Right ventricle myocardium inferior (tissue), 1 donor: ENCODE data around the gene SLF2. TPM values are rescaled to one million over a fixed set of nuclear protein-coding genes. Genes with fewer than 3 reads are reported as not detected.
A peak's percentile ranks its signal among the peaks of the same experiment; 100 is the strongest.

ENCODE experiments used
- ATAC-seq: fragments of 200-7000 bp; cut with Tn5 transposase; one replicate; pipeline ENCODE4 v1.9.1; 2020; ENCODE audit warnings: mild to moderate bottlenecking, moderate library complexity
- DNase-seq: peaks from one replicate; pipeline ENCODE4 v3.0.0; 2021; ENCODE audit errors: missing footprints
- intact Hi-C: fragments of 100-400 bp; cut with DNase I; formaldehyde crosslinking; loops from one replicate; pipeline ENCODE4 v1.11.0; 2022
- total RNA-seq: library from RNA; stranded (reverse); fragmentation: NEBNext Ultra II Directional; extraction: Animal tissue kit (Norgen Biotek cat#: 25700); gene quantifications from one replicate; pipeline ENCODE4 v1.2.1, GENCODE V29; 2021
- donor health status: DM: no; HTN: yes; CAD: no; lungs with severe emphysema.

Gene SLF2
- total RNA-seq, 1 donor from 2014 or later = 17.0 TPM

DNA sequence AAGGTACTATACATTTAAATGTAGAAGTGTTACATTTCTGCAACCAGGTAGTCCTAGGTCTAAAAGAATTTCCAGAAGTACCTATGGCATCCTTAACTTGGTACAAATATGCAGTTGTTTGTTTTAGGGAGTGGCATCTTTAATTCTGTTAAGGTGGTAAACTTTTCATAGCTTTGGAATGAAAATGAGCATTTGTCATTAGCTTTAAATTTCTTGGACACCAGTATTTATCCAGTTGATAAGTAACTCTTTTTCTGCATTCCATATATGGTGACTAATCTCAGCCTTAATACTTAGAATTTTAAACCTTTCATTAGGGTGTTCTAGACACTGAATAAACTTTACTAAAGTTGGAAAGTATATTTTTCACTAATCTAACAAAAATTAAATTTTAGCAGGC, 10.8 kb downstream of the SLF2 start:
- ATAC-seq (no peak), DNase-seq (no peak)
- intact Hi-C loops = no loop called here

- no peak for DNase-seq
- intact Hi-C loops = no loop called here
- no peak for ATAC-seq
Observed at GRCh38 chr10:100927266-100927665, 14.5 kb downstream of the SLF2 start.

GRCh38 chr10:100928039-100928438, 15.3 kb downstream of the SLF2 start:
- no peak for DNase-seq
- no peak for ATAC-seq
- intact Hi-C loops = no loop called here

DNA sequence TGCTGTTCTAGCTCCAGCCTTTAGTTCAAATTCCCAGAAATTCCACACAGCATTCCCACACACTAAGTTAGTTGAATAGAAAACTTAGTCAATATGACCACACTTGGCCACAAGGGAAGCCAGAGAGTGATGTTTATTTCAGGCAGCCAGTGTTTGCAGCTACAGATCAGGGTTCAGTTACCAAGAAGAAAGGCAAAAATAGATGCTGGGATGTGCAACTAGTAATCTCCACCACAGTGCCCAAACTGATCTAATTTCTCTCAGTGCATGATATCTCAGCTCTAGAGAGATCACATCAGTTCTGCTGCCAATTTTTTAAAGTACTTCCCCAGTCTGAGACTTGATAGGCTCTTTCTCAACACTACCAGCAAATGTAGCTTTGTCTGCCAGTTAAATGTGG, 17.6 kb downstream of the SLF2 start:
- no peak for DNase-seq
- ATAC-seq = no peak
- intact Hi-C loops = no loop called here

GRCh38 chr10:100934084-100934659, 21.4 kb downstream of the SLF2 start:
- no peak for DNase-seq
- intact Hi-C loops = no loop called here
- no peak for ATAC-seq

DNA sequence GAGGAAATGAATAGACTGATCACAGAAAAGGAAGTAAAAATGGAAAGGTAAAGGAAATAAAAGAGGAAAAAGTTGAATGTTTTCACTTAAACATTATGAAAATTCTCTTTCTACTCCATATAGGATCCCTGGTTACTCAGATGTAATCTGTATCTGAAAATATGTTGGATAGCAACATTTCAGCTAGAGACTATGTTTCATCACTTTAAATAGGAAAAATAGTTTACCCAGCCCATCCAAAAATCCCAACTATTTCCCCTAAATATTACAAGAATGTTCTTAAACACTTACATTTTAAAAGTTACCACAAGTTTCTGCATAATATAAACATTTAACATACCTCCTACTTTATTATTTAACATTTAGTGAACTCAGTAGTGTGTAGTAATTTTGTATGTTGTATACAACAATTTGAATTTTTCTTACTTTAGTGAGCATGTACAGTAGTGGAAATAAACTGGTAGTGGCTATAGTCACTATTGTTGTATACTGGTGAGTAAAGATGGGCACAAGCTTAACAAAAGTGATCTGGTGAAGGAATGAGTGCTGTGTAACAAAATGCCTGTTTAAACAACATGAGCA, 27.1 kb downstream of the SLF2 start:
- ATAC-seq (no peak), DNase-seq (no peak)
- intact Hi-C loops = no loop called here

- intact Hi-C loops = no loop called here
- ATAC-seq (no peak), DNase-seq (no peak)
Observed at GRCh38 chr10:100942229-100942628, 29.5 kb downstream of the SLF2 start.

GRCh38 chr10:100943508-100943907, 30.7 kb downstream of the SLF2 start:
- intact Hi-C loops = no loop called here
- DNase-seq (no peak), ATAC-seq (no peak)

- ATAC-seq = no peak
- no peak for DNase-seq
- intact Hi-C loops = no loop called here
Observed at GRCh38 chr10:100945754-100946153, 33.0 kb downstream of the SLF2 start.

DNA sequence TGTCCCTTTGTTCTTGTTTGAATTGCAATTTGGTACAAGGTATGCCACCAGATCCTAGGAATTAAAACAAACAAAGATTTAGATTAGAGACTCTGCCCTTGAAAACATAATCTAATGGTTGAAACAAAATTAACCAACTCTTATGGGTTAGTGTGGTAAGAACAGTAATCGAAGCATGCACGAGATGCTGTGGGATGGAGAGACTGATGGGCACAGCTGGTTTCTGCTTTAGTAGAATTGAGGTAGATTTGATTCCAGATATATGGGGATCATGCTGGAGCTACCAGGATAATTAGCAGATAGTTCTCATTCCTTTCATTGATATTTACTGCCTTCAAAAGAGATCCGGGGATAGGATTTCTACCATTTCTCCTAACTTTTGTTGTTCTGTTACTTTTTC, 36.2 kb downstream of the SLF2 start:
- intact Hi-C loops = no loop called here
- no peak for DNase-seq
- ATAC-seq = no peak

DNA sequence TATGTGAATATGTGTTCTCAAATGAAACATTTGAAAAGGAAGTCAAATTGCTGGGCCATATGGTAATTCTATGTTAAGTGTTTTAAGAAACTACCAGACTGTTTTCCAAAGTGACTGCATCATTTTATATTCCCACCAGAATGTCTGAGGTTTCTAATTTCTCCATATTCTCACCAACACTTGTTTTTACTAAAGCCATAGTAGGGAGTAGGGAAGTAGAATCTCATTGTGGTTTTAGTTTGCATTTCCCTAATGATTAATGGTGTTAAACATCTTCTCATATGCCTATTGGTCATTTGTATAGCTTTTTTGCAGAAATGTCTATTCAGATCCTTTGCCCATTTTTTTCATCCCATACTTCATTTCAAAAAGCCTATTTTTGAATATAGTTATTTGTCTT, 47.5 kb downstream of the SLF2 start:
- ATAC-seq (no peak), DNase-seq (no peak)
- intact Hi-C loops = no loop called here

- ATAC-seq (no peak), DNase-seq (no peak)
- intact Hi-C loops = no loop called here
Observed at GRCh38 chr10:100962351-100963080, 49.8 kb downstream of the SLF2 start.

- intact Hi-C loops = no loop called here
- DNase-seq (no peak), ATAC-seq (no peak)
Observed at GRCh38 chr10:100963826-100964225, 51.1 kb downstream of the SLF2 start.

DNA sequence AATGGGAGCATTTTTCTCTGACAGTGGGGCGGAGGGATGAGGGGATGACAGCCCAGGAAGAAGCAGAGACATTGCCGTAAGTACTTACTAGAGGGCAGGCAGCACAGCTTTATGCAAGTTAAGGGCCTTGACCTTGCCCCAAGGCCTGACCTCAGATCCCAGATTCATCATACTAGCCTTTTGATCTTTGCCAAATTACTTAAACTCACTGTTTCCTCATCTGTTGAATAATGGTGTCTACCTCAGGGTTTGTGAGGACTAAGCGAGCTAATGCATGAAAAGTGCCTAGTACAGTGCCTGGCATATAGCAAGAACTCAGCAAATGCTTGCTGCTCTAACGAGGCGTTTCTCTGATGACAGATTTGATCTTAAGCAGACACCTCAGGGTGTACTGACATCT, 53.1 kb downstream of the SLF2 start:
- no peak for ATAC-seq
- DNase-seq = no peak
- intact Hi-C loops = no loop called here

GRCh38 chr10:100966887-100967286, 54.1 kb downstream of the SLF2 start:
- intact Hi-C loops = no loop called here
- DNase-seq (no peak), ATAC-seq (no peak)

DNA sequence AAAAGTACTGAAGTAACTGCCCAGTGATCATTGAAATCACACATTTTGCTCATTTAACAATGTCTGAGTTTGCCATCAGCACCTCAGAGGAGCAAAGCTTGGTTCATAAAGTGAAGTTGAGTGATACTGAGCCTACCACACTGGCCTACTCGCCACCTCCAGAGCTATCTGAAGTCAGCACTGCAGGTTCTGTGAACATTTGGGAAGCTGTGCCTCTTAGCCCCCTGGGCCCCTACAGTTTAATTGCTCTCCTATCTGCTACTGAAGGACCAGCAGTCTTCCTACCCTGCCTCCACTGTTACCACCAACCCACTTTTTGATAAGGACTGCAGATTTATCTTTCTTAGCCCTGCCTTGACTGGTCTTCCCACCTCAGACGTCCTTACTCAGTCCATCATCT, 54.6 kb downstream of the SLF2 start:
- no peak for ATAC-seq
- intact Hi-C loops = no loop called here
- no peak for DNase-seq

DNA sequence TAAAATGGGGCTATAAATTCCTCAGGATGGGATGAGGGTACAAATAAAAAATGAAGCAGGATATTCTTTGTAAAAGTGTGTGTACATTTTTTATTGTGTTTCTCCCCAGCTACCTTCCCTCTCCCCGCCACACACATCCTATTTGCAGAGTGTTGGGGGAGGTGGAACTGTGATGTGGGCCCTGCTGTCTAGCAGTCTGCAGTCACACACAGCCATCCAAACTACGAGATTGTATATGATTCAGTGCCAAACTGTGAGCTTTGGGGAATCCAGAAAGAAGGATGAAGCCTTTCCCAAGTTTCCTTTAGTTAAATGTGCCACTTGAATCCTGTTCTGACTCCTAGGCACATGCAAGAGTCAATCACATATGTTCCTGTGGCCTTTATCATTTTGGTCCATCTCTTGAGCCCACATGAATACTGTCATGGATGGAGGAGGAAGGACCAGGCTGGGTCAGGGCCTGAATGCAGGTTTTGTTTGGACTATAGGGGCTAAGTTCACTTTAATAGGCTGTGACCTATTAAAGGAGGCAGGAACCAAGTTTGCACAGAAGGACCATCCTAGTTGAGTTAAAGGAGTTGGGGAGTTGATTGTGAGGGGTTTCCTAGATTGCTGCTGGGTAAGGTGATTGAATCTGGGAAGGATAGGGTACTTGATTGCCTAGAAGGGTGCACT, 55.4 kb downstream of the SLF2 start:
- intact Hi-C loops = loop anchor here (2.0 kb wide), 1 partner anchor 47 kb away; no protein-coding TSS in a partner anchor
- ATAC-seq = no peak
- no peak for DNase-seq

GRCh38 chr10:100968863-100969186, 56.1 kb downstream of the SLF2 start:
- ATAC-seq (no peak), DNase-seq (no peak)
- intact Hi-C loops = loop anchor here (2.0 kb wide), 1 partner anchor 46 kb away; no protein-coding TSS in a partner anchor

DNA sequence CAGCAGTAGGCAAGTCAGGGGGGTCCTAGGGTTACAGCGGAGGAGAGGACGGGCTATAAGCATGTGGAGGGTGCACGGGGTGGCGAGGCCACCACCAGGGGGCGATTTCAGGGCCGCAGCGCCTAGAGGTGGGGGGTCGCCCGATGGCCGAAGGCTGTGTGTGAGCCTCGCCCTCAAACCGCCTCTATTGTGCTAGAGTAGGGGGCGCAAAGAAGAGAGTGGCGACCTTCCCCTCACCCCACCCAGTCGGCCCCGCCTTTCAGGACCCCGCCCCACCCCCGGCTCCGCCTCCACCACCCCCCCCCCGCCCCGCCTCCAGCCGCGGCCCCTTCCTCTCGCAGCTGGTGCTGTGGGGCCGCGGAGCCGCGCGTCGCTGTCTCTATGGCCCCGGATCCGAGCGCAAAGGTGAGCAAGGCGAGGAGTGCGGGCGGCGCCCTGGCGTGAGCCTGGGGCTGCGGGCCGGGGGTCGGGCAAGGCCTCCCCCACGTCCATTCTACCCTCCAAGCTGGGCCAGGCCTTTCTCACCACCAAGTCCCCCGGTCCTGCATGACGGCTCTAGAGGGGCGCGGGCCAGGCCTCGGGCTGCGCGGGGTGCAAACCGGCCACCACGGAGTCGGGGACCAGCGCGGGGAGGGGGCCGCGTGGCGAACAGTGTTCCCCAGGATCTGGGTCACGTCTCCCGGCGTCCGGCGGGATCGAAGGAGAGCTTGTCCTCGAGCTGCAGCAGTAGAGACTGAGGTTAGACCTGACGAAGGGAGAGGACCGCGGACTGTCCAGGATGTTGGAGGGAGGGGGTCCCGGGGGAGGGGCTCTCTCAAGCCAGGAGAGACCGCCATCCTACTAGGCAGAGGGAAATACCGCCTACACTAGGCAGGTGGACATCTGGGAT, 56.7 kb downstream of the SLF2 start, which contains the start of gene SEMA4G:
Gene SEMA4G (plus strand): TSS at position 318 of the 889 bp plus-strand sequence. CDS start 3,409 bp downstream, outside the sequence.
- ATAC-seq = peak; percentile 69
- peak; percentile 74 for DNase-seq
- intact Hi-C loops = loop anchor here (2.0 kb wide), 1 partner anchor 45 kb away; no protein-coding TSS in a partner anchor
